H54 (cell line): ENCODE results near the gene EEPD1.
"Not testable (repeated sequence)": the region's sequence is repeated elsewhere in the genome, so short reads cannot be mapped to it uniquely, and the experiment has no call there.

Source experiments
- DNase-seq: peaks from one replicate; pipeline ENCODE4 v3.0.0; 2011; ENCODE audit warnings: low spot score, mixed read lengths; ENCODE audit not compliant: insufficient read length
- FAIRE-seq: peaks from 3 replicates; lab custom pipeline; 2011; peaks lifted over from hg19 to GRCh38; lab: Jason Lieb, UNC
- POLR2A ChIP-seq: IDR thresholded peaks from 2 replicates; pipeline ENCODE4 v1.6.1; 2011; ENCODE audit warnings: low read depth, mild to moderate bottlenecking, low read length

The EEPD1 gene

GRCh38 chr7:36117203-36117840, 35.7 kb upstream of the EEPD1 start:
- no peak for FAIRE-seq
- no peak for DNase-seq
- TF ChIP-seq POLR2A, result no peak

GRCh38 chr7:36118344-36118743, 34.7 kb upstream of the EEPD1 start:
- DNase-seq, result no peak
- no peak for FAIRE-seq
- no peak for TF ChIP-seq POLR2A

GRCh38 chr7:36119005-36119706, 33.9 kb upstream of the EEPD1 start:
- peak; percentile 54 for DNase-seq
- TF ChIP-seq POLR2A, result no peak
- FAIRE-seq, result peak; percentile 62

- FAIRE-seq, DNase-seq: not testable (repeated sequence)
These were observed 32.9 kb upstream of the EEPD1 start for GRCh38 chr7:36119983-36120646.

- DNase-seq, FAIRE-seq: not testable (repeated sequence)
These were observed 27.4 kb upstream of the EEPD1 start for GRCh38 chr7:36125630-36126029.

GRCh38 chr7:36127075-36127740, 25.8 kb upstream of the EEPD1 start:
- no peak for TF ChIP-seq POLR2A
- no peak for FAIRE-seq
- DNase-seq, result no peak

GRCh38 chr7:36128448-36129047, 24.5 kb upstream of the EEPD1 start:
- FAIRE-seq (peak; percentile 70), DNase-seq (peak; percentile 83)
- TF ChIP-seq POLR2A, result no peak

GRCh38 chr7:36129048-36129534, 24.0 kb upstream of the EEPD1 start:
- DNase-seq (peak; percentile 34), FAIRE-seq (no peak)
- no peak for TF ChIP-seq POLR2A

- FAIRE-seq (no peak), DNase-seq (no peak)
- no peak for TF ChIP-seq POLR2A
These were observed 22.7 kb upstream of the EEPD1 start for GRCh38 chr7:36130236-36130945.

- TF ChIP-seq POLR2A, result no peak
- DNase-seq, result no peak
- FAIRE-seq, result no peak
These were observed 22.0 kb upstream of the EEPD1 start for GRCh38 chr7:36131026-36131425.

GRCh38 chr7:36131499-36131898, 21.6 kb upstream of the EEPD1 start:
- no peak for TF ChIP-seq POLR2A
- no peak for DNase-seq
- no peak for FAIRE-seq

GRCh38 chr7:36132012-36132411, 21.0 kb upstream of the EEPD1 start:
- no peak for FAIRE-seq
- DNase-seq, result no peak
- TF ChIP-seq POLR2A, result no peak

GRCh38 chr7:36135700-36136099, 17.4 kb upstream of the EEPD1 start:
- DNase-seq (no peak), FAIRE-seq (no peak)
- TF ChIP-seq POLR2A, result no peak
